ENCODE results near the gene S100A13. TPM values are rescaled to one million over a fixed set of nuclear protein-coding genes. Genes with fewer than 3 reads are reported as not detected.

The S100A13 gene
- total RNA-seq, 1 experiment from 2014 or later, result 111 TPM

GRCh38 chr1:153646672-153647345, 19.5 kb upstream of the S100A13 start:
- TF ChIP-seq SIN3A (IDR thresholded peaks at IDR 0.05; ENCODE audit: borderline replicate concordance, insufficient read depth, low read depth, low read length) (no peak), TCF7L2 (IDR thresholded peaks at IDR 0.05; ENCODE audit: low read depth, low read length) (no peak), CTCF (IDR thresholded peaks at IDR 0.05) (no peak), POLR2AphosphoS5 (IDR thresholded peaks at IDR 0.05; ENCODE audit: low read depth, low read length) (no peak)
- TF ChIP-seq, protein P1, sequence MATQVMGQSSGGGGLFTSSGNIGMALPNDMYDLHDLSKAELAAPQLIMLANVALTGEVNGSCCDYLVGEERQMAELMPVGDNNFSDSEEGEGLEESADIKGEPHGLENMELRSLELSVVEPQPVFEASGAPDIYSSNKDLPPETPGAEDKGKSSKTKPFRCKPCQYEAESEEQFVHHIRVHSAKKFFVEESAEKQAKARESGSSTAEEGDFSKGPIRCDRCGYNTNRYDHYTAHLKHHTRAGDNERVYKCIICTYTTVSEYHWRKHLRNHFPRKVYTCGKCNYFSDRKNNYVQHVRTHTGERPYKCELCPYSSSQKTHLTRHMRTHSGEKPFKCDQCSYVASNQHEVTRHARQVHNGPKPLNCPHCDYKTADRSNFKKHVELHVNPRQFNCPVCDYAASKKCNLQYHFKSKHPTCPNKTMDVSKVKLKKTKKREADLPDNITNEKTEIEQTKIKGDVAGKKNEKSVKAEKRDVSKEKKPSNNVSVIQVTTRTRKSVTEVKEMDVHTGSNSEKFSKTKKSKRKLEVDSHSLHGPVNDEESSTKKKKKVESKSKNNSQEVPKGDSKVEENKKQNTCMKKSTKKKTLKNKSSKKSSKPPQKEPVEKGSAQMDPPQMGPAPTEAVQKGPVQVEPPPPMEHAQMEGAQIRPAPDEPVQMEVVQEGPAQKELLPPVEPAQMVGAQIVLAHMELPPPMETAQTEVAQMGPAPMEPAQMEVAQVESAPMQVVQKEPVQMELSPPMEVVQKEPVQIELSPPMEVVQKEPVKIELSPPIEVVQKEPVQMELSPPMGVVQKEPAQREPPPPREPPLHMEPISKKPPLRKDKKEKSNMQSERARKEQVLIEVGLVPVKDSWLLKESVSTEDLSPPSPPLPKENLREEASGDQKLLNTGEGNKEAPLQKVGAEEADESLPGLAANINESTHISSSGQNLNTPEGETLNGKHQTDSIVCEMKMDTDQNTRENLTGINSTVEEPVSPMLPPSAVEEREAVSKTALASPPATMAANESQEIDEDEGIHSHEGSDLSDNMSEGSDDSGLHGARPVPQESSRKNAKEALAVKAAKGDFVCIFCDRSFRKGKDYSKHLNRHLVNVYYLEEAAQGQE (IDR thresholded peaks at IDR 0.05; ENCODE audit: insufficient read depth in 1 of 2, low read depth in 2 of 2, low read length in 1 of 2), result no peak
- H3K27ac ChIP-seq (ENCODE audit: low read length), result no peak overlapping the region
- CTCF ChIA-PET, result interaction anchor here (1.1 kb wide), 1 partner anchor 124 kb away, joined by 3 read pairs; no protein-coding TSS in a partner anchor
- POLR2A ChIA-PET, result no interaction called here
- peaks cover 31% of the 10 kb centered on the region for H3K36me3 ChIP-seq (ENCODE audit: control insufficient read depth, insufficient read depth, low read length)
- no peaks in the 10 kb centered on the region for H3K4me1 ChIP-seq (ENCODE audit: control insufficient read depth, insufficient read depth, low read length)
- BruUV-seq (replicated peaks), result no TSS peak
- H3K27me3 ChIP-seq (ENCODE audit: control insufficient read depth, insufficient read depth, low read length), result no peaks in the 10 kb centered on the region
- intact Hi-C loops (cut with micrococcal nuclease; ENCODE audit: unreplicated experiment) (no loop called here), in situ Hi-C loops (cut with HindIII; ENCODE audit: low pct_unique_long_range_greater_than_20kb, low sequenced_read_pairs) (no loop called here)
- DNase-seq (ENCODE audit: low read depth, low spot score) (no peak), ATAC-seq (peak; percentile 46)
- H3K9me3 ChIP-seq (ENCODE audit: control insufficient read depth, insufficient read depth, low read depth, low read length), result no peaks in the 10 kb centered on the region
- no peak overlapping the region for H3K4me3 ChIP-seq (ENCODE audit: low read depth in 2 of 2, low read length in 2 of 2)

- Histone ChIP-seq H3K4me3 (ENCODE audit: low read depth in 2 of 2, low read length in 2 of 2) (no peak overlapping the region), H3K4me1 (ENCODE audit: control insufficient read depth, insufficient read depth, low read length) (no peaks in the 10 kb centered on the region), H3K27me3 (ENCODE audit: control insufficient read depth, insufficient read depth, low read length) (no peaks in the 10 kb centered on the region), H3K27ac (ENCODE audit: low read length) (no peak overlapping the region), H3K9me3 (ENCODE audit: control insufficient read depth, insufficient read depth, low read depth, low read length) (no peaks in the 10 kb centered on the region), H3K36me3 (ENCODE audit: control insufficient read depth, insufficient read depth, low read length) (peaks cover 48% of the 10 kb centered on the region)
- POLR2A ChIA-PET, result interaction anchor here (0.6 to 1.0 kb wide), 2 partner anchors 10 to 222 kb away, joined by 3 to 7 read pairs; partner anchors contain the start of gene CHTOP
- DNase-seq (ENCODE audit: low read depth, low spot score) (no peak), ATAC-seq (no peak)
- TSS peak; percentile 7 for BruUV-seq (replicated peaks)
- TF ChIP-seq SIN3A (IDR thresholded peaks at IDR 0.05; ENCODE audit: borderline replicate concordance, insufficient read depth, low read depth, low read length) (no peak), CTCF (IDR thresholded peaks at IDR 0.05) (no peak), POLR2AphosphoS5 (IDR thresholded peaks at IDR 0.05; ENCODE audit: low read depth, low read length) (no peak), TCF7L2 (IDR thresholded peaks at IDR 0.05; ENCODE audit: low read depth, low read length) (no peak)
- TF ChIP-seq, protein P1 (IDR thresholded peaks at IDR 0.05; ENCODE audit: insufficient read depth in 1 of 2, low read depth in 2 of 2, low read length in 1 of 2), result no peak
- CTCF ChIA-PET, result no interaction called here
- intact Hi-C loops (cut with micrococcal nuclease; ENCODE audit: unreplicated experiment) (no loop called here), in situ Hi-C loops (cut with HindIII; ENCODE audit: low pct_unique_long_range_greater_than_20kb, low sequenced_read_pairs) (no loop called here)
Measured at GRCh38 chr1:153643816-153644215, 16.5 kb upstream of the S100A13 start.

Measured in Panc1 (cell line).